ENCODE measurements around the gene FLOT1. TPM values are rescaled to one million over a fixed set of nuclear protein-coding genes. Genes with fewer than 3 reads are reported as not detected.

Gene FLOT1
- total and polyA plus RNA-seq, 4 donors: 69.4 to 215 (median 157) TPM

GRCh38 chr6:30747902-30748769, 5.6 kb upstream of the FLOT1 start:
- no peaks in the 10 kb centered on the region for H3K27me3 ChIP-seq (ENCODE audit: control insufficient read depth, insufficient read depth, low read length)
- H3K9me3 ChIP-seq (ENCODE audit: control insufficient read depth, insufficient read depth, low read length): no peaks in the 10 kb centered on the region
- no peak for DNase-seq (ENCODE audit: low read depth in 4 of 6, low spot score in 6 of 6)
- no peaks in the 10 kb centered on the region for H3K36me3 ChIP-seq (ENCODE audit: control insufficient read depth, insufficient read depth, low read length)
- 93% methylated on average over 3 of the region's 6 CpGs for WGBS (ENCODE audit: insufficient coverage)
- H3K27ac ChIP-seq (ENCODE audit: low read depth, low read length): no peak overlapping the region
- H3K4me3 ChIP-seq (ENCODE audit: low read depth, low read length): no peak overlapping the region
- H3K4me1 ChIP-seq (ENCODE audit: control insufficient read depth, insufficient read depth, low read length): peaks cover 27% of the 10 kb centered on the region

- WGBS (ENCODE audit: insufficient coverage): 100% methylated on average over 1 of the region's 1 CpG
- Histone ChIP-seq H3K9me3 (ENCODE audit: control insufficient read depth, insufficient read depth, low read length) (no peaks in the 10 kb centered on the region), H3K36me3 (ENCODE audit: control insufficient read depth, insufficient read depth, low read length) (no peaks in the 10 kb centered on the region), H3K27me3 (ENCODE audit: control insufficient read depth, insufficient read depth, low read length) (no peaks in the 10 kb centered on the region), H3K27ac (ENCODE audit: low read depth, low read length) (no peak overlapping the region), H3K4me3 (ENCODE audit: low read depth, low read length) (no peak overlapping the region), H3K4me1 (ENCODE audit: control insufficient read depth, insufficient read depth, low read length) (peaks cover 27% of the 10 kb centered on the region)
- no peak for DNase-seq (ENCODE audit: low read depth in 4 of 6, low spot score in 6 of 6)
Observed at GRCh38 chr6:30747300-30747687, 4.8 kb upstream of the FLOT1 start.

- peaks cover 43% of the 10 kb centered on the region for H3K4me1 ChIP-seq (ENCODE audit: control insufficient read depth, insufficient read depth, low read length)
Observed at GRCh38 chr6:30744054-30744805, 1.7 kb upstream of the FLOT1 start, which contains the start of gene IER3. TSS of gene IER3 (minus strand) at chr6:30744547. CDS start at chr6:30744518, 29 bp downstream.

GRCh38 chr6:30743099-30744053, 889 bp upstream of the FLOT1 start:
- peak in 1 of 6 donors; percentile 31 for DNase-seq (ENCODE audit: low read depth in 4 of 6, low spot score in 6 of 6)
- 17% methylated on average over 51 of the region's 55 CpGs for WGBS (ENCODE audit: insufficient coverage)
- peaks cover 43% of the 10 kb centered on the region for H3K4me1 ChIP-seq (ENCODE audit: control insufficient read depth, insufficient read depth, low read length)

More at GRCh38 chr6:30744054-30744805, 1.7 kb upstream of the FLOT1 start, which contains the start of gene IER3:
- DNase-seq (ENCODE audit: low read depth in 4 of 6, low spot score in 6 of 6): peak in 2 of 6 donors; percentile 84 to 95
- Histone ChIP-seq H3K27ac (ENCODE audit: low read depth, low read length) (peak within 1 kb of the TSS; percentile 83), H3K27me3 (ENCODE audit: control insufficient read depth, insufficient read depth, low read length) (no peaks in the 10 kb centered on the region), H3K36me3 (ENCODE audit: control insufficient read depth, insufficient read depth, low read length) (peaks cover 20% of the 10 kb centered on the region), H3K9me3 (ENCODE audit: control insufficient read depth, insufficient read depth, low read length) (no peaks in the 10 kb centered on the region), H3K4me3 (ENCODE audit: low read depth, low read length) (peak within 1 kb of the TSS; percentile 84)
- whole genome bisulfite sequencing (ENCODE audit: insufficient coverage): 2% methylated on average over 54 of the region's 54 CpGs

GRCh38 chr6:30741789-30742315, 635 bp downstream of the FLOT1 start:
- H3K9me3 ChIP-seq (ENCODE audit: control insufficient read depth, insufficient read depth, low read length): no peaks in the 10 kb centered on the region
- no peaks in the 10 kb centered on the region for H3K27me3 ChIP-seq (ENCODE audit: control insufficient read depth, insufficient read depth, low read length)
- no peak for DNase-seq (ENCODE audit: low read depth in 4 of 6, low spot score in 6 of 6)
- peaks cover 31% of the 10 kb centered on the region for H3K36me3 ChIP-seq (ENCODE audit: control insufficient read depth, insufficient read depth, low read length)
- peak overlapping the region; percentile 90 for H3K27ac ChIP-seq (ENCODE audit: low read depth, low read length)
- H3K4me3 ChIP-seq (ENCODE audit: low read depth, low read length): peak overlapping the region; percentile 84
- 13% methylated on average over 13 of the region's 13 CpGs for WGBS (ENCODE audit: insufficient coverage)
- peaks cover 43% of the 10 kb centered on the region for H3K4me1 ChIP-seq (ENCODE audit: control insufficient read depth, insufficient read depth, low read length)

More at GRCh38 chr6:30743099-30744053, 889 bp upstream of the FLOT1 start:
- H3K4me3 ChIP-seq (ENCODE audit: low read depth, low read length): peak overlapping the region; percentile 84
- peaks cover 27% of the 10 kb centered on the region for H3K36me3 ChIP-seq (ENCODE audit: control insufficient read depth, insufficient read depth, low read length)
- peak overlapping the region; percentile 83 for H3K27ac ChIP-seq (ENCODE audit: low read depth, low read length)
- no peaks in the 10 kb centered on the region for H3K9me3 ChIP-seq (ENCODE audit: control insufficient read depth, insufficient read depth, low read length)
- H3K27me3 ChIP-seq (ENCODE audit: control insufficient read depth, insufficient read depth, low read length): no peaks in the 10 kb centered on the region

- 77% methylated on average over 7 of the region's 8 CpGs for WGBS (ENCODE audit: insufficient coverage)
- peak overlapping the region; percentile 84 for H3K4me3 ChIP-seq (ENCODE audit: low read depth, low read length)
- peak overlapping the region; percentile 90 for H3K27ac ChIP-seq (ENCODE audit: low read depth, low read length)
- H3K27me3 ChIP-seq (ENCODE audit: control insufficient read depth, insufficient read depth, low read length): no peaks in the 10 kb centered on the region
- H3K36me3 ChIP-seq (ENCODE audit: control insufficient read depth, insufficient read depth, low read length): peaks cover 37% of the 10 kb centered on the region
- peaks cover 43% of the 10 kb centered on the region for H3K4me1 ChIP-seq (ENCODE audit: control insufficient read depth, insufficient read depth, low read length)
- no peaks in the 10 kb centered on the region for H3K9me3 ChIP-seq (ENCODE audit: control insufficient read depth, insufficient read depth, low read length)
- no peak for DNase-seq (ENCODE audit: low read depth in 4 of 6, low spot score in 6 of 6)
Observed at GRCh38 chr6:30741063-30741779, 1.3 kb downstream of the FLOT1 start.

- no peaks in the 10 kb centered on the region for H3K27me3 ChIP-seq (ENCODE audit: control insufficient read depth, insufficient read depth, low read length)
- no peak overlapping the region for H3K27ac ChIP-seq (ENCODE audit: low read depth, low read length)
- H3K36me3 ChIP-seq (ENCODE audit: control insufficient read depth, insufficient read depth, low read length): peaks cover 44% of the 10 kb centered on the region
- H3K9me3 ChIP-seq (ENCODE audit: control insufficient read depth, insufficient read depth, low read length): no peaks in the 10 kb centered on the region
- no peak for DNase-seq (ENCODE audit: low read depth in 4 of 6, low spot score in 6 of 6)
- no peak overlapping the region for H3K4me3 ChIP-seq (ENCODE audit: low read depth, low read length)
- 100% methylated on average over 2 of the region's 2 CpGs for WGBS (ENCODE audit: insufficient coverage)
- H3K4me1 ChIP-seq (ENCODE audit: control insufficient read depth, insufficient read depth, low read length): peaks cover 43% of the 10 kb centered on the region
Observed at GRCh38 chr6:30740540-30740870, 2.0 kb downstream of the FLOT1 start.

GRCh38 chr6:30738532-30738931, 4.0 kb downstream of the FLOT1 start:
- no peak overlapping the region for H3K27ac ChIP-seq (ENCODE audit: low read depth, low read length)
- peaks cover 60% of the 10 kb centered on the region for H3K36me3 ChIP-seq (ENCODE audit: control insufficient read depth, insufficient read depth, low read length)
- H3K4me1 ChIP-seq (ENCODE audit: control insufficient read depth, insufficient read depth, low read length): peaks cover 26% of the 10 kb centered on the region
- H3K9me3 ChIP-seq (ENCODE audit: control insufficient read depth, insufficient read depth, low read length): no peaks in the 10 kb centered on the region
- H3K4me3 ChIP-seq (ENCODE audit: low read depth, low read length): no peak overlapping the region
- no peaks in the 10 kb centered on the region for H3K27me3 ChIP-seq (ENCODE audit: control insufficient read depth, insufficient read depth, low read length)
- WGBS (ENCODE audit: insufficient coverage): 74% methylated on average over 5 of the region's 6 CpGs
- DNase-seq (ENCODE audit: low read depth in 4 of 6, low spot score in 6 of 6): no peak

Measured in spinal cord (tissue), 10 donors.